ENCODE measurements around the gene ZNF598. TPM values are rescaled to one million over a fixed set of nuclear protein-coding genes. Genes with fewer than 3 reads are reported as not detected.

ZNF598 gene
- total and polyA plus RNA-seq, 10 of the 15 experiments (the other 5 are each of a cell fraction or from before 2014, with no cell fraction given), result 0.08 to 74.0 (median 14.4) TPM

DNA sequence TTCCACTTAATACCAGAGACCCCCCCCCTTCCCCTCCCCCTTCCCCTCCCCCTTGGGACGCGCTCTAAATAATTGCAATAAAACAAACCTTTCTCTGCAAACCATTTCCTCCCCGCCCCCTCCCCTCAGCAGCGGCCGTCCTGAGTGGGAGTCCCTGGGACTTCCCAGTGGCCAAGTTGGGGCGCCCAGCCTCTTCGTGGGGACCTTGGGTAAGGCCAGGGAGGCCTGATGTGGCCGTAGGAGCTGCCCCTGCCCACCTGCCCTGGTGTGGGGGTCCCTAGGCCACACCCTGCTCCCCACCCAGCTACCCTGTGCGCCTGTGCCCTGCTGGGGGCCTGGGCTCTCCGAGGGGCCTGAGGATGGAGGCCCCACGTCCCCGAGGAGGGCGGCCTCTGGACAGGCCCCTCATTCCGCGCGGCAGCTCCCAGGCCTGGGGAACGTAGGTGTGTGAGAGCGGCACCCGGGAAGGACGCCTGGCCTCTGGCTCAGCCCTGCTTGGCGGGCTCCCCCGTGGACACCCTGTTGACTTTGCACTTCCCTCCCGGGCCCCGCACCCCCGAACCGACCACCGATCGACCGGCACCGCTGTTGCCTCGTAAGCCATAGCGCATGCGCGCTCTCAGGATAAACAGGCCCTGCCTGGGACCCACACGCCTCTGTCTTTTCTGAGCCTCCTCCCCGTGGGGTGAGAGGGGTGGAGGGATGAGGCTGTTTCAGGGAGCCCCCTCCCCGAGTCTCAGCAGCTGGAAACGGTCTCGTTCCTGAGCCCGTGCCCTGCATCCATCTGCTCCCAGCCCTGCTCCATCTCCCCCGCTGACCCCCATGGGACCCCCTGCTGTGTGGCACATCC, 29.0 kb upstream of the ZNF598 start:
- POLR2A ChIA-PET, result interaction anchor here (1.5 kb wide), 1 partner anchor 9 kb away, joined by 3 read pairs; the partner anchor contains the start of genes NTHL1 and TSC2
- WGBS (ENCODE audit: insufficient coverage, insufficient replicate concordance, low lambda C conversion rate, missing lambda C conversion rate), result 69% methylated on average over 41 of the region's 41 CpGs
- H3K9ac ChIP-seq (ENCODE audit: control insufficient read depth, insufficient read depth, low read length), result no peak overlapping the region

More for the DNA sequence above, 29.0 kb upstream of the ZNF598 start:
- in situ Hi-C loops (cut with MboI) (no loop called here), intact Hi-C loops (cut with micrococcal nuclease; ENCODE audit: unreplicated experiment) (no loop called here)
- ChIA-PET RAD21 (ENCODE audit: unreplicated experiment) (no interaction called here), SMC1A (ENCODE audit: uncharacterized antibody, unreplicated experiment) (no interaction called here), CTCF (interaction anchor here (0.8 kb wide), 1 partner anchor 102 kb away, joined by 3 read pairs; no protein-coding TSS in a partner anchor)
- Histone ChIP-seq H3K27ac (ENCODE audit: control insufficient read depth, insufficient read depth) (no peak overlapping the region), H3K36me3 (ENCODE audit: control insufficient read depth in 2 of 2, insufficient read depth in 2 of 2, low read length in 1 of 2) (no peaks in the 10 kb centered on the region; a peak in 1 of 4 replicates), H3K9me3 (replicated peaks; ENCODE audit: control insufficient read depth, insufficient read depth, low read length) (no peaks in the 10 kb centered on the region), H2AFZ (ENCODE audit: control insufficient read depth, low read depth, low read length) (no peak overlapping the region), H3K4me2 (ENCODE audit: control insufficient read depth, insufficient read depth) (no peak overlapping the region), H3K27me3 (replicated peaks in 1 of 2; ENCODE audit: control insufficient read depth in 2 of 2, insufficient read depth in 2 of 2, low read length in 1 of 2) (no peaks in the 10 kb centered on the region), H4K20me1 (ENCODE audit: control insufficient read depth, insufficient read depth) (no peaks in the 10 kb centered on the region), H3K4me3 (no peak overlapping the region), H3K79me2 (ENCODE audit: control insufficient read depth, insufficient read depth, low read length) (no peaks in the 10 kb centered on the region), H3K4me1 (ENCODE audit: control insufficient read depth, insufficient read depth, low read length) (peaks cover 6% of the 10 kb centered on the region)
- DNase-seq (ENCODE audit: low read depth, low spot score) (no peak), ATAC-seq (no peak), FAIRE-seq (no peak)
- TF ChIP-seq, protein P1, sequence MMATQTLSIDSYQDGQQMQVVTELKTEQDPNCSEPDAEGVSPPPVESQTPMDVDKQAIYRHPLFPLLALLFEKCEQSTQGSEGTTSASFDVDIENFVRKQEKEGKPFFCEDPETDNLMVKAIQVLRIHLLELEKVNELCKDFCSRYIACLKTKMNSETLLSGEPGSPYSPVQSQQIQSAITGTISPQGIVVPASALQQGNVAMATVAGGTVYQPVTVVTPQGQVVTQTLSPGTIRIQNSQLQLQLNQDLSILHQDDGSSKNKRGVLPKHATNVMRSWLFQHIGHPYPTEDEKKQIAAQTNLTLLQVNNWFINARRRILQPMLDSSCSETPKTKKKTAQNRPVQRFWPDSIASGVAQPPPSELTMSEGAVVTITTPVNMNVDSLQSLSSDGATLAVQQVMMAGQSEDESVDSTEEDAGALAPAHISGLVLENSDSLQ (IDR thresholded peaks at IDR 0.05), result no peak
- no peak for TF ChIP-seq ATF7 (IDR thresholded peaks at IDR 0.05; ENCODE audit: low read depth)
- TF ChIP-seq, protein P2, sequence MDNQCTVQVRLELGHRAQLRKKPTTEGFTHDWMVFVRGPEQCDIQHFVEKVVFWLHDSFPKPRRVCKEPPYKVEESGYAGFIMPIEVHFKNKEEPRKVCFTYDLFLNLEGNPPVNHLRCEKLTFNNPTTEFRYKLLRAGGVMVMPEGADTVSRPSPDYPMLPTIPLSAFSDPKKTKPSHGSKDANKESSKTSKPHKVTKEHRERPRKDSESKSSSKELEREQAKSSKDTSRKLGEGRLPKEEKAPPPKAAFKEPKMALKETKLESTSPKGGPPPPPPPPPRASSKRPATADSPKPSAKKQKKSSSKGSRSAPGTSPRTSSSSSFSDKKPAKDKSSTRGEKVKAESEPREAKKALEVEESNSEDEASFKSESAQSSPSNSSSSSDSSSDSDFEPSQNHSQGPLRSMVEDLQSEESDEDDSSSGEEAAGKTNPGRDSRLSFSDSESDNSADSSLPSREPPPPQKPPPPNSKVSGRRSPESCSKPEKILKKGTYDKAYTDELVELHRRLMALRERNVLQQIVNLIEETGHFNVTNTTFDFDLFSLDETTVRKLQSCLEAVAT (IDR thresholded peaks at IDR 0.05), result no peak
- no peak for TF ChIP-seq JUND (IDR thresholded peaks at IDR 0.05; ENCODE audit: low read depth, low read length)
- TF ChIP-seq CBFB (IDR thresholded peaks at IDR 0.05; ENCODE audit: low read depth), result no peak
- TF ChIP-seq BCL3 (IDR thresholded peaks at IDR 0.05; ENCODE audit: borderline replicate concordance, insufficient read depth, low read depth, low read length, poor library complexity, severe bottlenecking), result no peak
- no peak for TF ChIP-seq POLR2AphosphoS2 (IDR thresholded peaks at IDR 0.05; ENCODE audit: low read depth, low read length)
- TF ChIP-seq RAD51 (IDR thresholded peaks at IDR 0.05), result no peak
- TF ChIP-seq PAX5 (IDR thresholded peaks at IDR 0.05; ENCODE audit: borderline replicate concordance, low read depth, low read length), result no peak
- TF ChIP-seq ZNF384 (IDR thresholded peaks at IDR 0.05; ENCODE audit: borderline replicate concordance, low read depth, low read length), result no peak
- TF ChIP-seq WRNIP1 (IDR thresholded peaks at IDR 0.05; ENCODE audit: borderline replicate concordance, low read depth, low read length), result no peak
- TF ChIP-seq TBL1XR1 (IDR thresholded peaks at IDR 0.05; ENCODE audit: low read depth, low read length), result no peak
- no peak for TF ChIP-seq ETV6 (conservative IDR thresholded peaks at IDR 0.05 in 1 of 2, IDR thresholded peaks at IDR 0.05 in 1 of 2; ENCODE audit: borderline replicate concordance in 1 of 2, low read depth in 1 of 2)
- BruUV-seq (replicated peaks), result no TSS peak
